ENCODE data around the gene CCDC85C. TPM values are rescaled to one million over a fixed set of nuclear protein-coding genes. Genes with fewer than 3 reads are reported as not detected.

CCDC85C gene
- total RNA-seq, 1 donor from 2014 or later = 5.2 TPM

DNA sequence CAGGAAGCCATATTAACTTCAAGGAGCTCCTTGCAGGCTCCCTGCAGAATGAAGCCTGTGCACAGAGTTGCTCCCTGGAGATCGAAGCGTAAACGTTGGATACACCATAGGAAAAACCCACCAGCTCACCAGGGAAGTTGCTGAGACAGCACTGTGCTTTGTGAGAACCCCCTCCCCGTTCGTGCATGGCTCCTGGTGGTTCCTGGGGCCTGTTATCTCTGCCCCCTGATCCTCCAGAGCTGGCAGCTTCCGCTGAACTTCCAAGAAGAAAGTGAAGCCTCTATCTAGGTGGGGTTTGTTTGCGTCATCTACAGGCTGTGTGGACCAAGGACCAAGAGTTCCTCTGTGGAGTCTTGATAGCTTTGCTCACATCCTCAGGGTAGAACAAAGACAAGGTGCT, 2.4 kb upstream of the CCDC85C start:
- DNase-seq (ENCODE audit: low spot score) = no peak

DNA sequence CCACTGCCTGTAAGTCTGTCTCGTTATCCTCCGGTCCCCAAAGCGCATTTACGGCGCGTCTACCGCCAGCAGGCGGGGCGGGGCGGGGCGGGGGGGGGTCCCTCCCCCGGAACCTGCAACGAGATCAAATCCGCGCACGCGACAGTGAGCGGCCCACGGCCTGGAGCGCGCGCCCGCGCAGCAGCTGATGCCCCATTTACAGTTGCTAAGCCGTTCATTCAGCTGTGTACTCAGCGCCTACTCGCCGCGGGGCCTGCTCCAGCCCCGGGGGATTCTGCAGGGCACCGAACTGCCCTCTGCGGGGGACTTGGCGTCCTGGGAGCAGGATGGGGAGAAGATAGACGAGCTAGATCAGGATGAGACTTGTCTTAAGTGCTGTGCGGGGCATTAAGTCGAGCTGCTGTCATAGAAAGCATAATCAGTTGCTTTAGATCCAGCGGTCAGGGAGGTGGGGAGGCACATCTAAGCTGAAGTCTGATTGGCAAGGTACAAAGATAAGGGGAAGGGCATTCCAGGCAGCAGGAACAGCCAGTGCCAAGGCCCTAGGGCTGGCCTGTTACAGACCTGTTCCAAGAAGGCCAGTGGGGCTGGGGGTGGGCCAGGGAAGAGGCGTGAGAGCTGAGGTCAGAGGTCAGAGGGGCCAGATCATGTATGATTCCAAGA, 1.4 kb upstream of the CCDC85C start:
- DNase-seq (ENCODE audit: low spot score) = no peak

DNA sequence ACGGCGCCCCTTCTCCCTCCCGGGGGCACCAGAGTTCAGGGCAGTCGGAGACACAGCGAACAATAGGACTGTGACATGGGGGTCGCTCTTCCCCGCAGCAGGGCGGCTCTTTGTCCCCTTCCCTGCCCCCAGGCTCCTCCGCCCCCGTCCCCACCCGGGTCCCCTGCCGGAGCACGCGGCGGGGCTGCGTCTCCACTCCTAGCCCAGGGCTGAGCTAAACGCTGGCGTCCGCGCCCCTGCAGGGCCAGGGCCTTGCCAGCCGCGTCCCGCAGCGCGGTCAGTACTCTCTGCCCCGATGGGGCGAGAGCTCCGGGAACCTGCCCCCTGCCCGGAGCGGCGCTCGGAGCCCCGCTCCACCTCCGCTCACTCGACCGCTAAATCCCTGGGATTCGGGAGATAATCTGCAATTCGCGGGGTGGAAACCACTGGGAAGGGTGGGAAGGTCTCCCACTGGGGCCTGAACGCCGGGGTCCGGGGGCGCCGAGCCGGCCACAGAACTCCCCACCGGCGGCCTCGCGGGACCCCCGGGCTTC, 825 bp upstream of the CCDC85C start:
- no peak for DNase-seq (ENCODE audit: low spot score)

- DNase-seq (ENCODE audit: low spot score) = peak; percentile 97
Measured at GRCh38 chr14:99604278-99604765, 315 bp upstream of the CCDC85C start.

GRCh38 chr14:99602788-99603415, 1.1 kb downstream of the CCDC85C start:
- DNase-seq (ENCODE audit: low spot score) = no peak

DNA sequence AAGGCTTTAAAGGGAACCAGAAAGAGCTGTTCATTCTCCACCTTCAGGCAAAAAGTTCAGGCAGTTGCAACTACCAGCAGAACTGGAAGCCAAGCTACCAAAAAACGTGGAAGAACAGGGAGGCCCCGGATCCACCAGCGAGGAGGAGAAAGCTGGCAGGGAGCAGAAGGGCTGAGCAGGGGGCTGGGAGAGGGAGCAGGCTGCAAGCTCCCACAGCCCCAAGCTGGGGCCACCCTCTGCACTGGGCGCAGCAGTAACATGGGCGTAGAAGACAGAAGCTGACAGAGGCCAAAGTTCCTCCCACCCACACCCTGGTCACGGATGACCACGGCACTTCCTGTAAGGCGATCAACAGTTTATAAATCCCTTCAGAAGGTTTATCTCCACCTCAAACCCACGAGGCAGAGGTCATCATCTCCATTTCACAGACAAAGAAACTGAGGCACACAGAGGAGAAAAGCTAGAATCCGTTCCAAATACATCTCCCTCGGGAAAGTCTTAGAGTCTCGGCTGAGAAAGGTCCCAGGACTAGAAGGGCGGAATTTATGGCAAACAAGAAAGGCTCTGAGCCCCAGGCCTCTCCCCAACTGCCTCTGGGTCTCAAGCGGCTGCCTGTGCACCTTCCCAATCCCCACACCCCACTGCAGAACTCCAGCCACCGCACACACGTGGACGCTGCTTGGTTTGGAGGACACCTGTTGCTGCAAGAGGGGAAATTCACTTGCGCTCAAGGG, 1.8 kb downstream of the CCDC85C start:
- no peak for DNase-seq (ENCODE audit: low spot score)

DNA sequence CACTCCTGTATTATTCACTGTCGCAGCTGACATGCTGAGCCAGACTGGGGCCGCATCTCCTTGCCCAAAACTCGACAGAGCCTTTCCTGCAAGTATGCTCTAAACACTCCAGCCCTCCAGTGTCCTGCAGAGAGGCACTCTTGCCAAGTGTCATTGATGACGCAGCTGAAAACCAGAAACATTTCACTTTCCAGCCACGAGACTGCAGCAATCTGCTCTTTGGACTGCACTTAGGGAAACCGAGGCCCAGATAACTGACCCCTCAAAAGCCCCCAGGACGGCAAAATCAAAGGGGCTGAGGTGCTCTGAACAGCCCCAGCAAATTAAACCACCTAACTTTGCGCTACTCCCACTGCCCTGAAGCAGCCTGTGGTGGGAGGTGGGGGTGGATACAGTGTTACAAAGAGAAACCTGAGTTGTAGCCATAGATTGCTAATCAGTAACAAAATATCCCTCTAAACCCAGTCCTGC, 2.6 kb downstream of the CCDC85C start:
- no peak for DNase-seq (ENCODE audit: low spot score)

DNA sequence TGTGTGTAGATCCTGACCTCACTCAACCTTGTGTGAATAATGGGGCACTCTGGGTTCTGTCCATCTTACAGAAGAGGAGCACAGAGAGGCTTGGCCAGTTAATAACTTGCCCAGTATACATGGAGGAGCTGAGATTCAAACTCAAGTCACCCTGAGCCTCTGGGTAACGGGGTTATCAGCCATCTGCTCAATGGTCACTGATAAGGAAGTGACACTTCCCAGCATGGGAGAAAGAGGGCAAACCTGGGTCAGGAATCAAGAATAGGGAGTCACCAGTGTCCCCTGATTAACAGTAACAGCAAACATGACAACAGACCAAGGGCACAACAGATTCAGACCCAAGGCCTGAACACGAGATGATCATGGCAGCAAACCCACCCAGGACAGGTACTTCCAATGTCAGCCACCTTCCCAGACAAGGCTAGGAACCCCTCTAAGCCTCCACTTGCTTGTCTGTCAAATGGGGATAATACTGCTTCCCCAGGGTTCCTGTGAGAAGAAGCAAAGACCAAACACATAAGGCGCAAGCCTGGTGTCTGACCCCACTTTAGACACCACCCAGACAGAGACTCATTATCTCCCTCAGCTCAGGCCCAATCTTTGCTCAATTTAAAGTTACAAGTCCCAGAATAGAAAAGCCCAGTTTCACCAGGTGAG, 3.6 kb downstream of the CCDC85C start:
- DNase-seq (ENCODE audit: low spot score) = no peak

- no peak for DNase-seq (ENCODE audit: low spot score)
Measured at GRCh38 chr14:99599393-99599792, 4.6 kb downstream of the CCDC85C start.

- DNase-seq (ENCODE audit: low spot score) = no peak
Measured at GRCh38 chr14:99598774-99599173, 5.2 kb downstream of the CCDC85C start.

DNA sequence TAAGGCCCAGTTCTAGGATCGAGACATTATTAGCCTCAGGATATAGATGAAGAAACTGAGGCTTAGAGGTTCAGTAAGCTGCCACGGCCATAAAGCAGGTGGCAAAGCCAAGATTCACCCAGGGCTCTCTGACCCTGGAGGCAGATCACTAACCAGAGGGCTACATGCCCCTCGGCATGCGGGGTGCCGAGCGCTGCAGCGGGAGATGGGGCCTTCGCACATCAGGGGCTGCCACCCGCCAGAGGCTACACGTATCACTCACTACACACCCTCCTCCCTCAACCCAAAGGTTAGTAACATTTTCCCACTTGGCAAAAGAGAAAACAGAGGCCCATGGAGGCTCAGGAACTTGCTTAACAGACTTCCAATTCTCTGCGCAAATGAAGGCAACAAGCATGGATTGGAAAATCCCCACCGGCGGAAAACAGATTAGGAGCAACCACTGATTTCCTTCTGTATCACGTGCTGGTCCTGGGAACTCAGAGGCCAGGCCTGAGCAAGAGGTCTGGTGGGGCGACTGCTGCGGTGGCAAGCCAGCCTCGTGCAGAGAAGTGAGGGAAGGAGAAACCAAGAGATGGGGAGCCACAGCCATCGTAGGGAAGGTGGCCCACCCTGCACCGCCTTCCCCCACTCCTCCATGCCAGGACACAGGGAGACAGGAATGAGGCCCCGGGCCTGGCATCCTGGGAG, 6.0 kb downstream of the CCDC85C start:
- DNase-seq (ENCODE audit: low spot score) = no peak

- no peak for DNase-seq (ENCODE audit: low spot score)
Measured at GRCh38 chr14:99596772-99597171, 7.2 kb downstream of the CCDC85C start.

DNA sequence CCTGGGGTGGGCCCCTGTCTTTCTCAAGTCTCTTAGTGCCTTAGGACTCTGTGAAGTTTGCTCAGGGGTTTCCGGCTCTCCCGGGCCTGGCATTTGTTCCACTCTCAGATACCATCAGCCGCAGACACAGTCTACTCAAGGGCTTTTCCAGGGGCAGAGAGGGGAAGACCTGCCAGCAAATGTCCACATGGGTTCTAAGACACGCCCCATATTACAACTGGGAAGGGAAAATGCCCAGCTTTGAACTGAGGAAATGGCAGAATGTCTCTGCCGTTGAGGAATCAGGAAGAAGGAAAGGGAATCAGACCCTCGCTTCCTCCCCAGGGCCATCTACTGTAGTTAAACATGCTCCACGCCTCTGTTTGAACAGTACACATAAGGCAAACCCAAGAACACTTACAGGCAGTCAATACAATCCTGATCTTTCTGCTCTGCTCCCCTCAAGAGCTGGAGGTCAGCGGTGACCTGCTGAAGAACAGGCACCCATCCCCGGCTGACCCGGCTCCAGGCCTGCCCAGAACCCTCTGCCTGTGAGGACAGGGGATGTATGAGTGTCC, 7.9 kb downstream of the CCDC85C start:
- no peak for DNase-seq (ENCODE audit: low spot score)

DNA sequence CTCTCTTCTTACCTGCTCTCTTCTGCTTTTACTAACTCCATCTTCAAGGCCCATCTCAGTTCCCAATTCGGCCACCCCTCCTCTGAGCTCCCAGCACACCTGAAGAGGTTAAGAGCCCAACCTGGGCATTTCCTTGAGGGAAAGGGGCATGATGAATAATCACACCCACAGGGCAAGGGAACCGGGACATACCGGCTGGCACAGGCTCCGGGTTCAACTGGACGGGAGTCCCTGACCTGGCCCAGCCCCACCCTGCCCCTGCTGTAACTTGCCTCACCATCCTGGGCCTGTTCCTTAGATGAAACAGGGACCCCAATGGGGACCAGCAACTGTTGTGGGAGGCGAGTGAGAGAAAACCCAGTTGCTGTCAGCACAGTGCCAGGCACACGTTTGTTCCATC, 8.5 kb downstream of the CCDC85C start:
- DNase-seq (ENCODE audit: low spot score) = no peak

GRCh38 chr14:99595034-99595433, 9.0 kb downstream of the CCDC85C start:
- DNase-seq (ENCODE audit: low spot score) = no peak

- DNase-seq (ENCODE audit: low spot score) = no peak
Measured at GRCh38 chr14:99593971-99594841, 9.8 kb downstream of the CCDC85C start.

- DNase-seq (ENCODE audit: low spot score) = no peak
Measured at GRCh38 chr14:99592933-99593753, 10.9 kb downstream of the CCDC85C start.

DNA sequence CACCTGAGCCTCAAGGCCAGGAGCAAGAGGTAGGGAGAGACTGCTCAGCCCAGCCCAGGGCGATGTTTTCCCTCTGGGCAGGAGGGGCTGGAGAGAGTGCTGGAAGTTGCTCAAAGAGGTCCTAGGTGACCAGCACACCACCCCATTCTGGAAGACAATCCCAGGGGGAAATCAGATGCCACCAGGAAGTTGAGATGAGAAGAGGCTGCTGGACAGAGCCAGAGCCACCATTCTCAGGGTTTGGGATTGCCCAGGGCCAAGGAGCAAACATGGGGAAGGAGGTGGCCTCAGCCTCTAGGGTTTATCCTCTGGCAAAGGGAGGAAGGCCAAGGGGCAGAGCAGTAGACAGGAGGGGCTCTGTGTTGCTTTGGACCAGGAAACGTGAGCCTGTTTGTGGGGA, 11.6 kb downstream of the CCDC85C start:
- DNase-seq (ENCODE audit: low spot score) = no peak
